GM19467 (cell line): Measurements from ENCODE around the gene ADPRHL1.
"Not testable (repeated sequence)": the region's sequence is repeated elsewhere in the genome, so short reads cannot be mapped to it uniquely, and the experiment has no call there.

ENCODE experiments used
- ATAC-seq: cut with Tn5 transposase; IDR thresholded peaks from one replicate; pipeline ENCODE4 v1.9.1; 2021; ENCODE audit warnings: mild to moderate bottlenecking, moderate library complexity; ENCODE audit not compliant: unreplicated experiment

ADPRHL1 gene

DNA sequence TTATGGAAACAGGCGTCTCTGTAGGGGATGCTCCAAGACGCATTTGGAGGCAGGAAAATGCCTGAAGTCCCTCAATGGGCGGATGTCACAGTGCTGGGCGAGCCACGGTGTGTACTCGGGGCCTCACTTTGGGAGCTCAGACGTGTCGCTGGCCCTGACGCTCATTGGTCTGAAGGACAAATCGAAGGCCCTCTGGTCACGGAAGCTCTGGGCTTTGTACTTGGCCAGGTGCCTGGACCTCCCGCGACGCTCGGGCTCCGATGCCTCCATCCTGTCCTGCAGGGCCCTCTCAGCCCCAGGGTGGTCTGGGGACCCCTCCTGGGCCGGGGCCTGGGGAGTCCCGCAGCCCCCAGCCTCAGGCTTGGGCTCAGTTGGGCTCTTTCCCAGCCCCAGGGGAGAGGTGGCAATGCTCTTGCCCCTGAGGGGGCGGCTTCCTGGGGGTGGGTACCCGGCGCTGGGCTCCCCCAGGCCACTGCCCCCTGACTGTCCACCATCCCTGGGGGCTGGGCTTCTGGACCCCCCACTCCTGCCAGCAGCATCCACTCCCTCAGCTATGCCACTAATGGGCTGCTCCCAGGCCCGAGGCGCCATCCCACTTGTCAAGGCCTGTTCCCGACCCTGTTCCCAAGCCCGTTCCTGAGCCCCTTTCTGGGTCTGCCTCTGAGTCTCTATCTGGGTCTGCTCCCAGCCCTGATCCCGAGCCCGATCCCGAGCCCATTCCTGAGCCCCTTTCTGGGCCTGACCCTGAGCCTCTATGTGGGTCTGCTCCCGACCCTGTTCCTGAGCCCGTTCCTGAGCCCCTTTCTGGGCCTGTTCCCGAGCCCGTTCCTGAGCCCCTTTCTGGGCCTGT, 49.8 kb downstream of the ADPRHL1 start:
- ATAC-seq, result no peak

DNA sequence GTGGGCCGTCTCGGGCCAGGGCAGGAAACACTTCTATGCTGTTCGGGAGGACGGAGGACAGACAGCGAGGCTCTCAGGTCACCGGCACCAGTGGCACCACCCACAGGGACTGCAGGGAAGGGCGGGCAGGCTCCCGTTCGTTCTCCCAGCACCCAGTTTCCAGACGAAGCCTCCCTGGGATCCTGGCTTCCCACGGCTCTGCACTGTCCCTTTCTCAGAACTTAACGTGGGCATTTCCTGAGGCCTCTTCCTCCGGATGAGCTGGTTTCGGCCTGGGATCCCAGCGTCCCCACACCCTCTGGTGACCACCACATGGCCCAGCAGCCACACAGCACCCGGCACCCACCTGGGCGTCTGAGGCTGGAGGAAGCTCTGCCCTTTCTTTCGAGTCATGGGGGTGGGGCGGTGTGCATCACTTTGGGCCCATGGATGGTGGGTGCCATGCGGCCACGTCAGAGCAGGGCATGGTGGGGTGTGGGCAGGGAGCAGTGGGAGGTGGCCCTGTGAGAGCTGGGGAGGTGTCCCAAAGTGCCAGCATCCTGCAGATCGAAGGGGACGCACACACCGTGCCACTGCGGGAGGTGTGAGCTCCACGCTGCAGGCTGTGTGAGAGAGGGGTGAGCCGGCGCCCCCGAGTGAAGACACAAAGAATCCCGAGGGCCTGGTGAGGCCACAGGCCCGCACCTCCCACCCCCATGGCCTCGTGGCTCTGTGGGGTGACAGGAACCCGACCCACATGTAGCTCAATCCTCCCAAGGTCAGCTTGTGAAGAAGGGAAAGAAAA, 50.6 kb downstream of the ADPRHL1 start:
- ATAC-seq, result no peak

DNA sequence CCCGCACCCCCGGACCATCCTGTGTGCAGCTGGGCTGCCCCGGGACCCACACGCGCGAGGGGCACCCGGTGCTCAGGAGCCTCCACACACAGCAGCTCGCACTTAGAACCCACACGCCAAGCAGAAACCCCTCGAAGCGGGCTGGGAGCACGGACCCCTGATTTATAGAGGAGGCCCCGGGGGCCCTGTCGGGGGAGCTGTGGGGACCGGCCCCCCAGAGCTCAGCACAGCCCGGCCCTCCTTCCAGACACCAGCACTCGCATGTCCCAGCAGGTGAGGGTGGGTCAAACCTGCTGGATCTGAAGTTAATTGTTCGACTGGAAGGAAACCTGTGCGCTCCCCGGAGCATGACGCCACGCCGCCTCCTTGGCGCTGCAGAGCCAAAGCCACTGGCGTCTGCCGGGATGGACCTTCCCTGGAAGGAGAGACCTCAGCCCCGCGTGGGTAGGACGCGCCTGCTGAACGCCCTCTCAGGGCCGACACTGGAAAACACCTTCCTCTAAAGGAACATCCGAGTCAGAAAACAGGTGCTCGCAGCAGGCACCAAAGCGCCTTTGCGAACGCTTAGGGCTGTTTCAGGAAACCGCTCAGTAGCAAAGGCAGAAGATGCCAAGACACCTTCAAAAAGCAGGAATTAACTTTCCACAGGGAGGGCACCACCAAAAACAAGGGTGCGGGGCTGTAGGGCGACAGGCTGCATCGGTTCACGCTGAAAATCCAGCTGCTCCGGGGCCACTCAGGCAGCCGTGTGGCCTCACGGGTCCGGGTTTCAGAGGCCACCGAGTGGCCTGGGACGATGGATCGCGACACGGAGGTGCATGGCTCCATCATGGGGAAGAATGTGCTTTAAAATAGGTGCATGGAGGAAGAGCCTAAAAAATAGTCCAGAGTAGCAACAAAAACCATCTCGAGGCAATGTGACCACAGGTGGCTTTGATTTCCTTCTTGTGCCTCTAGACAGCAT, 51.6 kb downstream of the ADPRHL1 start:
- ATAC-seq, result no peak

DNA sequence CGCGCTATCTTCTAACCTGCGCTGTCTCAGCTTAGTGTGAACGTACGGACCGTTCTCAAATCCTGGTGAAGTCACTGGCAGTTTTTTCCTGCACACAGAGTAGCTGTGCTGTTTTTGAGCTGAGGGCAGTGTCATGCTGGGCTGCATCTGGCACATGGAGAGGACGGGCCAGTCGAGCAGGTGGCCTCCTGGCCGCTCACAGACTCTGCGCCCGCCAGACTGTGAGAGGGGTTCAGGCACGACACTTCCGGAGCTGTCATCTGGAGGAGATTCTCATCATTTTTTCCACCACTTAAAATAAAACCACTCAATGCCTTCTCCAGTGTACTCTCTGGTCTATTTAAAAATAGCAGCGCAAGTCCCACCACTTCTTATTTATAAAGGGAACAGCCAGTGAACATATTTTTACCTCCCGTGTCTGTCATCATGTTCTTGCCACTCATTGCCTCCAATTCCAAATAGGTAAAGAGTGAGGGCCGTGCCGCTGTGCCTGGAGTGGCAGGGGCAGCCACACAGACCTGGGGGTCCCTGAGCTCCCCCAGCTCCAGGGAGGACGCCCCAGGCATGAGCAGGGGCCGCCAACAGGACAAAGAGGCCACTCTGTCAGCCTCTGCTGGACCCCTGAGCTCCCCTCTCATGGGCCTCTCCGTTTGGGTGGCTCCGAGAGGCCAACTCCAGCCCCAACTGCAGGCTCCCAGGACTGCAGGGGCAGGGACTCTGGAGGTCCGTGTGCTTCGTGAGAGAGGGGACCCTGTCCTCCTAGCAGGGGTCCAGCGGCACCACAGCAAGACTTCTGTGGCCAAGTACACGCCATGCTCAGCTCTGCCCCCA, 52.5 kb downstream of the ADPRHL1 start:
- ATAC-seq, result no peak

DNA sequence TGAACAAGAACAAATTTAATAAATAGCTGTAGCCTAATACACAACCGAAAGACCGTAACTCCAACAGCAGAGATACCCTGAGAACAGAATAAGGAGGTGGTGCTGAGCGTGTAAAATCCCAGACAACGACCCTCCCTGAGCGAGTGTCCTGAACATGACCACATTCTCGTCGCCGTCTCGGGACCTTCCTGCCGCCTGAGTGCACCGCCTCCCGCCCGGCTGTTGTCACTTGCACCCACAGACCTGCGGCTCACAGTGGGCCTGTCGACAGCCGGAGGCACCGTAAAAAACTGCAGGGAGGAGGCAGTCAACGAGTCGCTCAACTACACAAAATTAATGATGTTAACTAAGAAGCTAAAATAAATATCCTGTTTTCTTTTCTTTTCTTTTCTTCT, 53.5 kb downstream of the ADPRHL1 start:
- no peak for ATAC-seq

DNA sequence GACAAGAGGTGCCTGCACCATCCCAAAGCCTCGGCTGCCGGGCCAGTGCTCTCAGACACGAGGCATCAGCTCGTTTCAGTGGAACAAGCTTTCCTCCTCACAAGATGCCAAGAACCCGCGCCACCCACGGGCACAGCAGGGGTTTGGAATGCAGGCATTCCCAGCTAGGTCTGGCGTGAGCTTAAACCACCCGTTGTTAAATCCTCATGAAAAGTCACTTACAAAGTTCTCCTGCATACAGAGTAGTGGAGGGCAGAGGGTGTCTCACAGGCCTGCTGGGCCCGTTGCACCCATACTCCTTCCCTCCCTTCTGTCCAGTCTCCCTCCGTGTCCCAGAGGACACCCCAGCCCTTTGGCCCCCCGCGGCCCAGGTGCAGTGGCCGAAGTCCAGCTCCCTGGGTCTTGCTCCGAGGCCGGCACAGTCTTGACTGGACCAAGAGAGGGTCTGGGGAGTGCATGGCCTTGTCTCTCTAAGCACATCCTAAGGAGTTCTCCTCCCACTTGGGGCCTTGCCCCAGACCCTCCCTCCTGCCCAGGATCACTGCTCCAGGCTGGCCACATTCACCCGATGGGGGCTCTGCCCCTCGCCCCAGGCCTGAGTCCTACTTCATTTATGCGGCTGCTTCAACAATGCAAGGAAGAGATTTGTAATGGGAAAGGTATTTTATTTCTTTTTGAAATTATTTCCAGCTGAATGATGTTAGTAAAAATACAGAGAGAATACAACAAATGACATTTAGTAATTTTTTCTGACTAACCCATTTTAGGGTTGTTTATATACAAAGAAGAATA, 54.1 kb downstream of the ADPRHL1 start:
- no peak for ATAC-seq

DNA sequence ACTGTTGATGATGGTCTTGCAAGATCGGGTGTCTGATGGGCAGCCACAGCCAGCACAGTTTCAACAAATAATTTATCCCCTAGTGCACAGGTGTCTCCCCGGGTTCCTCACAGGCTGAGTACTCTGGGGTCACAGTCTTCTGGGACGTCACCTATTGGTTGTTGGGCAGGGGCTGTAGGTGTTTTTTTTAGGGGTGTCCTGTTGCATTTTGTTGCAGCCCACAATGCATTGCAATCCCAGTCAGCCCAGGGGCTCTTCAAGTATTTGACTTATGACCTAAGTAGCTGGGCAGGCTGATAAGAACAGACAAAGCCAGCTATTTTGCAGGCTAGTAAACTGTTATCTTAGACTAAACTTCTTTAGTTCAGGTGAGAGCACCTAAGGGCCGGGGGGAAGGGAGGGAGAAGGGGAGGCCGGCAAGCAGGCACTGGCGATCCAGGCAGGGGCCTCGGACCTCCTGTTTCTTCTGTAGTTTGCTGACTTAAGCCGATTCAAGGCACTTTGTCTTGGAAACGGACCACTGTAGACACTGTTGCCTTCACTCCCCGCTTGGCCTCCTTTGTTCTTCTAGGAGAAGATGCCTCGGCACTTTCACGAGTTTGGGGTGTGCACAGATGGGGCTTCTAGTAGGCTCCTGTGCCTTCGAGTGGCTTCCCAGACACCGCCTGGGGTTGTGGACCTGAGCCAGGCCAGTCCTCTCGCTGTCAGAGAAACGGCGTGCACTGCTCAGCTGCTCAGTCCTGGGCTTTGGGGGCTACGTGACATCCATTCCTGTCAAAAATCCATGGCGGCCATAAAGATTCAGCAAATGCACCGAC, 55.5 kb downstream of the ADPRHL1 start:
- no peak for ATAC-seq

DNA sequence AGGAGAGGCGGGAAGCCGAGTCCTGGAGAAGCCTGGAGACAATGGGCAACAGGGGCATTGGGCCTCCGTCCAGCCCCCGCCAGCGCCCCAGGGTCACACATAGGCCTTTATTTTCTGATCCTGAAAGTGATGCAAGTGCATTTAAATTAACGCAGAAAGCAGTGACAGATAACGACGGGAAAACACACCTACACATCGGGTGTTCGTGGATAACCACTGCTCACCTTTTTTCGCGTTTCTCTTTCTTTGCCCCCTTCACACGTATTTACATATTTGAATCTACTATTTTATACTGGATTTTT, 59.0 kb downstream of the ADPRHL1 start:
- ATAC-seq, result no peak

DNA sequence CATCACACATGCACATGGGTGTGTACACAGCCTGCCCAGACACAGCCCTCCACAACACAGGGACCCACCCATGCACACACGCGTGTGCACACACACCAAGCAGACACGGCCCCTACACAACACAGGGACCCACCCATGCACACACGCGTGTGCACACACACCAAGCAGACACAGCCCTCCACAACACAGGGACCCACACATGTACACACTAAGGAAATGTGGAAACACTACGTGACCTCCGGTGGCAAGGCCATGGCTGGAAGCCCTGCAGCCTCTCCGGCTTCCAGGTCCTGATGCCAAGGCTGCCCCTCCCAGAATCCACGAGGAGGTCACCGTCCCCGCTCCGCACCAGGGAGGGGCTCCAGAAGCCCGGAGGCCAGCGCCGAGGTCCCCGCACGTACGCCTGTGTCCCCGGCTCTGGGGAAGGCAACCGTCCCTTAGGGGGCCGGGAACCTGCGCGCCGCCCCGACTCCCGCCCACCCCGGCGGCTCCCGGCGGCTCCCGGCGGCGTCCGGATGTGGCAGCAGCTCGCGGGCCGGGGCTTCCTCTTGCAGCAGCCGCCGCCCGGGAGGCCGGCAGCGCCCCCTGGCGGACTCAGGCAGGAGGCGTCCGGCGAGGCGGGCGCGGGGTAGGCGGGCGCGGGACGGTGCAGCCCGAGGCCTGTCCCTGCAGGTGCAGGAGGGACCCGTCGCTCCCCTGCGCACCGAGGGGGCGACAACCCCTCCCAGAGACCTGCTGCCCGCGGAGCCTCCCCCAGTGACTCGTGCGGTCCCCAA, 59.5 kb downstream of the ADPRHL1 start:
- peak; percentile 97 for ATAC-seq

DNA sequence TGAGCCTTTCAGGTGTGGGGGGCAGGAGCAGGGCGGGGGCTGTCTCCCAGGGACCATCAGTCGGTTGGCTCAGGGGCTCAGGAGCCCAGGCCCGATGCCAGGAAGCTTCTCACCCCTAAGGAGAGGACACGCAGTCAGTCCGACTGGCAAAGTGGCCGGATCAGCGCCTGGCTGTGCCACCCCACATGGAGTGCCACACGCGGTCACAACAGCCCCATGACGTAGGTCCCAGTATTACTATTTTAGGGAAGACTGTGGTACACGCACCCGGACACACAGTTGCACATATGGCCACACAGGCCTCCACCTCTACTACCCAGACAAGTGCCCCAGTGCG, 60.1 kb downstream of the ADPRHL1 start:
- ATAC-seq, result no peak

DNA sequence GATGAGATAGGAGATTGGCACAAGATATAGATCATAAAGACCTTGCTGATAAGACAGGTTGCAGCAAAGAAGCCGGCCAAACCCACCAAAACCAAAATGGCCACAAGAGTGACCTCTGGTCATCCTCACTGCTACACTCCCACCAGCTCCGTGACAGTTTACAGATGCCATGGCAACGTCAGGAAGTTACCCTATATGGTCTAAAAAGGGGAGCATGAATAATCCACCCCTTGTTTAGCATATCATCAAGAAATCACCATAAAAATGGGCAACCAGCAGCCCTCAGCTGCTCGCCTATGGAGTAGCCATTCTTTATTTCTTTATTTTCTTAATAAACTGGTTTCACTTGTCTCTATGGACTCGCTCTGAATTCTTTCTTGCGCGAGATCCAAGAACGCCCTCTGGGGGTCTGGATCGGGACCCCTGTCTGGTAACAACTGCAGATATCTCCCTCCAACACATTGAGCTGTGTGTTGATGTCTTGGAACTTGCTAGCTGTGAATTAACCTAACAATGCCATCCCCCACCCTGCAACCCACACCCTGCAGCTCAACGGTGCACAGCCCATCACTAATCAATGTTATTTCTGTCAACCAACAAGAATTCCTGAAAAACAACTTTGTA, 62.3 kb downstream of the ADPRHL1 start:
- ATAC-seq, result no peak

DNA sequence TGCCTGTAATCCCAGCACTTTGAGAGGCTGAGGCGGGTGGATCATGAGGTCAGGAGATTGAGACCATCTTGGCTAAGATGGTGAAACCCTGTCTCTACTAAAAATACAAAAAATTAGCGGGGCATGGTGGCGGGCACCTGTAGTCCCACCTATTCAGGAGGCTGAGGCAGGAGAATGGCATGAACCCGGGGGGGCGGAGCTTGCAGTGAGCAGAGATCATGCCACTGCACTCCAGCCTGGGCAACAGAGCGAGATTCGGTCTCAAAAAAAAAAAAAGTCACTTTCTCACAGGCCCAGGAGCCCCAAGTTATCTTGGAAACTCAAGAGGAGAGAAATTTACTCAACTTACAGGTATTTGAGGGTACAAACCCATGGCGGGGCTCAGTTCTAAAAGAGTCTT, 63.7 kb downstream of the ADPRHL1 start:
- not testable (repeated sequence) for ATAC-seq

DNA sequence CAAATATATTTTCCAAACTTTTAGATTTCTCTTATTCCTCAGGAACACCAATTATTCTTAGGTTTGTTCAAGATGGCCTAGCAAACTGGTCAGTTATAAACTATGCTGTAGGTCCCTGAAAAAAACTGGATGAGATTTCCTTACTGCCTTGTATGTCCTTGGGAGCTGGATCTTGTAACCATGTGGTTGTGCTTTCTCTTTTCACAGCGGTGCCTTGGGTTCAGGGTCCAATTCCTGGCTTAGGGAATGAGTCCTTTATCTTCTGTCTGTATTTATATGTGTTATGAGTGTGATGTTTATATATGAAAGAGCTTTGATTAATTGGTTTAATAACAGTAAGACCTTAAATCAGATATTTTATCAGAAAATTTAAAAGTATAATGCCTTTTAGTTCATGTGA, 65.9 kb downstream of the ADPRHL1 start:
- no peak for ATAC-seq

DNA sequence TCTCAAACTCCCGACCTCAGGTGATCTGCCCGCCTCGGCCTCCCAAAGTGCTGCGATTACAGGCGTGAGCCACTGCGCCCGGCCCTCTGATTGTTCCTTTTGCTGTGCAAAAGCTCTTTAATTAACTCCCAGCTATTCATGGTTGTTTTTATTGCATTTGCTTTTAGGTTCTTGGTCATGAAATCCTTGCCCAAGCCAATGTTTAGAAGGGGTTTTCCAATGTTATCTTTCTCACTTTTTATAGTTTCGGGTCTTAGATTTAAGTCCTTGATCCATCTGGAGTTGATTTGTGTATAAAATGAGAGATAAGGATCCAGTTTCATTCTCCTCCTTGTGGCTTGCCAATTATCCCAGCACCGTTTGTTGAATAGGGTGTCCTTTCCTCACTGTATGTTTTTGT, 70.2 kb downstream of the ADPRHL1 start:
- ATAC-seq, result no peak

DNA sequence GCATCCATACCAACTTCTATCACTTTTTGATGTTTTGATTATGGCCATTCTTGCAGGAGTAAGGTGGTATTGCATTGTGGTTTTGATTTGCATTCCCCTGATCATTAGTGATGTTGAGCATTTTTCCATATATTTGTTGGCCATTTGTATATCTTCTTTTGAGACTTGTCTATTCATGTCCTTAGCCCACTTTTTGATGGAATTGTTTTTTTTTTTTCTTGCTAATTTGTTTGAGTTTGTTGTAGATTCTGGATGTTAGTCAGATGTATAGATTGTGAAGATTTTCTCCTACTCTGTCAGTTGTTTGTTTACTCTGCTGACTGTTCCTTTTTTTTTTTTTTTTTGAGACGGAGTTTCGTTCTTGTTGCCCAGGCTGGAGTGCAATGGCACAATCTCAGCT, 70.7 kb downstream of the ADPRHL1 start:
- ATAC-seq, result not testable (repeated sequence)

DNA sequence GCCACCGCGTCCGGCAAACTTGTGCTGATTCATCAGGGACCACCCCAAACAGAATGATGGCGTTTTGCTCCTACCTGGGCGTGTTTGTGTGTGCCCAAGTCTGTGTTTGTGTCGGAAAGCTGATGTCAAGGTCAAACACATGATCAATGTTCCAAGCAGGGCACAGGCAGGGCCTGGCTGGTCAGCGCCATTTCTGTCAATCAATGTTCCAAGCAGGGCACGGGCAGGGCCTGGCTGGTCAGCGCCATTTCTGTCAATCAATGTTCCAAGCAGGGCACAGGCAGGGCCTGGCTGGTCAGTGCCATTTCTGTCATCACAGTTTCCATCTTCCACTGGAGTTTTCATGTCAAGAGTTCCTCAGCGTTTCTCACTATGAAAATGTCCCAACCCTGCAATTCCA, 74.5 kb downstream of the ADPRHL1 start:
- ATAC-seq, result no peak

DNA sequence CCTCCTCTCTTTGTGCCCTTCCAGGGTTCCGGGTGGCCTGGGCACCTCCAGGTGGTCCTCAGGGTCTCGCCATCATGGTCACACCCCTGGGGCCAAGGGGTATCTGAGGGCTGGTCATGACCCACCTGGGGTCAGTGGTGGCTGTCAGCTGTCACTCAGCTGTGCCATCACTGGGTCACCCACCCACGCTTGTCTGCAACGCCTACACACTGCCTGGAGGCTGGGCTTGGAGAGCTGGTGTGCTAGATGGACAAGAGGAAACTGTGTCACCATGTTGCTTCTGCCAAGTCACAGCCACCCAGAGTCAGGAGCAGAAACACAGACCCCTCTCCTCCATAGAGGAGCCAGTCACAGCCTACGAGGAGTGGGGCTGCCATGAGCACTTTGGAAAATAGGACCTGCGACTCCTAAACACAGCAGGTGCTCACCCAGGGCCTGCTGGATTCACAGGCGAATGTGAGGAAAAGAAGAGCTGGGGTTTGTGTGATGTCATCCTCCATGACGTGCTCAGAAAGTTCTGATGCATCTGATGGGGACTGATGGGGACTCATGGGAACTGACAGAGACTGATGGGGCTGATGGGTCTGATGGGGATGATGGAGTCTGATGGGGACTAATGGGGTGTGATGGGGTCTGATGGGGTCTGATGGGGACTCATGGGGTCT, 78.6 kb downstream of the ADPRHL1 start:
- ATAC-seq, result no peak
